Suprapubic skin (tissue), 4 donors: ENCODE data around the gene CCNI. TPM values are rescaled to one million over a fixed set of nuclear protein-coding genes. Genes with fewer than 3 reads are reported as not detected.
A peak's percentile ranks its signal among the peaks of the same experiment; 100 is the strongest.

Experiments used
- DNase-seq, 2 donors: peaks; one replicate each; pipeline ENCODE4 v3.0.0-alpha.2; 2019; ENCODE audit warnings: low spot score in 2 of 2
- H3K27ac ChIP-seq: fragments of 200-600 bp; sonication (generic); one replicate; pipeline ENCODE4 v1.5.1; 2019
- H3K27me3 ChIP-seq: fragments of 200-600 bp; sonication (generic); one replicate; pipeline ENCODE4 v1.5.1; 2019
- H3K36me3 ChIP-seq: fragments of 200-600 bp; sonication (generic); one replicate; pipeline ENCODE4 v1.5.1; 2019
- H3K4me1 ChIP-seq: fragments of 200-600 bp; sonication (generic); one replicate; pipeline ENCODE4 v1.5.1; 2019
- H3K4me3 ChIP-seq: fragments of 200-600 bp; sonication (generic); one replicate; pipeline ENCODE4 v1.5.1; 2019; ENCODE audit warnings: mild to moderate bottlenecking
- H3K9me3 ChIP-seq: fragments of 200-600 bp; sonication (generic); one replicate; pipeline ENCODE4 v1.5.1; 2019
- CTCF ChIP-seq, 2 donors: fragments of 200-600 bp in 1 of 2; fragments of 450-650 bp in 1 of 2; sonication (generic) in 1 of 2; IDR thresholded peaks; one replicate each; pipeline ENCODE4 v1.5.1; 2016 to 2019; ENCODE audit warnings: antibody characterized with exemption in 2 of 2, mild to moderate bottlenecking in 1 of 2, moderate library complexity in 1 of 2
- EP300 ChIP-seq: sonication (generic); formaldehyde crosslinking; IDR thresholded peaks from one replicate; pipeline ENCODE4 v1.6.1; 2017; ENCODE audit warnings: antibody characterized with exemption
- POLR2A ChIP-seq, 2 donors: fragments of 450-650 bp; IDR thresholded peaks; one replicate each; pipeline ENCODE4 v1.6.1; 2017; ENCODE audit warnings: antibody characterized with exemption in 2 of 2, mild to moderate bottlenecking in 2 of 2, moderate library complexity in 2 of 2
- POLR2AphosphoS5 ChIP-seq, 3 donors: sonication (generic); formaldehyde crosslinking; IDR thresholded peaks; one replicate each; pipeline ENCODE4 v1.6.1; 2017; ENCODE audit warnings: antibody characterized with exemption in 3 of 3
- WGBS: methylation state at CpG from one replicate; pipeline ENCODE4 v1.1.5; 2018; 5-methylcytosine and 5-hydroxymethylcytosine counted together
- total RNA-seq, 4 donors: library from RNA; depleted of rRNA; stranded (reverse); fragments of >200 nt; gene quantifications; one replicate each; pipeline ENCODE4 v1.1.0, GENCODE V29; 2016

CCNI gene
- total RNA-seq, 4 donors from 2014 or later = 166 to 256 (median 207) TPM

GRCh38 chr4:77009511-77010115, 66.2 kb downstream of the CCNI start:
- DNase-seq = no peak
- Histone ChIP-seq H3K4me1 (peaks cover 23% of the 10 kb centered on the region), H3K27ac (no peak overlapping the region), H3K4me3 (no peak overlapping the region), H3K9me3 (no peaks in the 10 kb centered on the region), H3K36me3 (peaks cover 3% of the 10 kb centered on the region), H3K27me3 (no peaks in the 10 kb centered on the region)
- TF ChIP-seq CTCF (IDR thresholded peaks at IDR 0.05) = no peak
- TF ChIP-seq POLR2A (IDR thresholded peaks at IDR 0.05) = no peak
- TF ChIP-seq POLR2AphosphoS5 (IDR thresholded peaks at IDR 0.05) = no peak
- TF ChIP-seq EP300 = no peak

- DNase-seq = no peak
- Histone ChIP-seq H3K36me3 (peaks cover 1% of the 10 kb centered on the region), H3K4me1 (peaks cover 29% of the 10 kb centered on the region), H3K4me3 (no peak overlapping the region), H3K27me3 (no peaks in the 10 kb centered on the region), H3K27ac (peak overlapping the region; percentile 52), H3K9me3 (no peaks in the 10 kb centered on the region)
- TF ChIP-seq CTCF (IDR thresholded peaks at IDR 0.05) (no peak), POLR2AphosphoS5 (IDR thresholded peaks at IDR 0.05) (no peak), POLR2A (IDR thresholded peaks at IDR 0.05) (no peak)
- WGBS = 25% methylated on average over 1 of the region's 1 CpG
Measured at GRCh38 chr4:77007358-77008230, 68.2 kb downstream of the CCNI start.

GRCh38 chr4:77006753-77007353, 68.9 kb downstream of the CCNI start:
- no peak for DNase-seq
- Histone ChIP-seq H3K9me3 (no peaks in the 10 kb centered on the region), H3K4me3 (no peak overlapping the region), H3K27me3 (no peaks in the 10 kb centered on the region), H3K27ac (no peak overlapping the region), H3K4me1 (peaks cover 36% of the 10 kb centered on the region), H3K36me3 (no peaks in the 10 kb centered on the region)
- WGBS = 78% methylated on average over 4 of the region's 4 CpGs
- no peak for TF ChIP-seq POLR2AphosphoS5 (IDR thresholded peaks at IDR 0.05)
- TF ChIP-seq EP300 = no peak
- TF ChIP-seq CTCF (IDR thresholded peaks at IDR 0.05) = no peak
- TF ChIP-seq POLR2A (IDR thresholded peaks at IDR 0.05) = no peak

GRCh38 chr4:77003400-77003799, 72.4 kb downstream of the CCNI start:
- Histone ChIP-seq H3K27me3 (no peaks in the 10 kb centered on the region), H3K9me3 (no peaks in the 10 kb centered on the region), H3K36me3 (peaks cover 7% of the 10 kb centered on the region), H3K4me1 (peaks cover 33% of the 10 kb centered on the region), H3K4me3 (no peak overlapping the region), H3K27ac (no peak overlapping the region)
- DNase-seq = no peak
- TF ChIP-seq CTCF (IDR thresholded peaks at IDR 0.05) (no peak), POLR2A (IDR thresholded peaks at IDR 0.05) (no peak), POLR2AphosphoS5 (IDR thresholded peaks at IDR 0.05) (no peak), EP300 (no peak)
